ENCODE results near the gene ITIH4.

The ITIH4 gene

GRCh38 chr3:52847726-52848125 is 17.3 kb upstream of the ITIH4 start:
- no peak for DNase-seq

- DNase-seq: no peak
Observed at GRCh38 chr3:52847241-52847640, 16.8 kb upstream of the ITIH4 start.

- no peak for DNase-seq
Observed at GRCh38 chr3:52846432-52846965, 16.0 kb upstream of the ITIH4 start.

- DNase-seq: no peak
Observed at GRCh38 chr3:52845691-52846431, 15.4 kb upstream of the ITIH4 start.

- peak; percentile 14 to 35 for DNase-seq
Observed at GRCh38 chr3:52845157-52845556, 14.7 kb upstream of the ITIH4 start.

GRCh38 chr3:52844290-52844975 is 14.0 kb upstream of the ITIH4 start:
- DNase-seq: peak; percentile 65 to 70

GRCh38 chr3:52843881-52844280 is 13.4 kb upstream of the ITIH4 start:
- no peak for DNase-seq

GRCh38 chr3:52843108-52843865 is 12.8 kb upstream of the ITIH4 start:
- peak; percentile 67 to 71 for DNase-seq

- peak; percentile 34 to 53 for DNase-seq
Observed at GRCh38 chr3:52842424-52842823, 12.0 kb upstream of the ITIH4 start.

- DNase-seq: no peak
Observed at GRCh38 chr3:52841981-52842340, 11.5 kb upstream of the ITIH4 start.

GRCh38 chr3:52841211-52841980 is 10.9 kb upstream of the ITIH4 start:
- DNase-seq: no peak

- no peak for DNase-seq
Observed at GRCh38 chr3:52839892-52840545, 9.5 kb upstream of the ITIH4 start.

- DNase-seq: no peak
Observed at GRCh38 chr3:52839268-52839575, 8.8 kb upstream of the ITIH4 start.

- no peak for DNase-seq
Observed at GRCh38 chr3:52838561-52839267, 8.2 kb upstream of the ITIH4 start.

GRCh38 chr3:52836986-52837385 is 6.5 kb upstream of the ITIH4 start:
- DNase-seq: no peak

GRCh38 chr3:52836471-52836845 is 6.0 kb upstream of the ITIH4 start:
- no peak for DNase-seq

GRCh38 chr3:52835766-52836470 is 5.4 kb upstream of the ITIH4 start:
- no peak for DNase-seq

GRCh38 chr3:52834871-52835501 is 4.5 kb upstream of the ITIH4 start, which contains the start of gene MUSTN1:
Gene MUSTN1, minus strand, starts transcription at chr3:52835019. Its CDS starts 71 bp downstream, at chr3:52834948.
- DNase-seq: no peak

- DNase-seq: no peak
Observed at GRCh38 chr3:52833202-52833601, 2.7 kb upstream of the ITIH4 start.

- peak in 1 of 2 donors; percentile 34 for DNase-seq
Observed at GRCh38 chr3:52831500-52832301, 1.2 kb upstream of the ITIH4 start.
